ENCODE data around the gene JUND. TPM values are rescaled to one million over a fixed set of nuclear protein-coding genes. Genes with fewer than 3 reads are reported as not detected.
A peak's percentile ranks its signal among the peaks of the same experiment; 100 is the strongest.

JUND gene
- total RNA-seq, 2 experiments from 2014 or later, result 254 to 311 TPM

- H3K4me1 Mint-ChIP-seq, result peaks cover 4% of the 10 kb centered on the region
- intact Hi-C loops (cut with DNase I, micrococcal nuclease), result no loop called here
- ATAC-seq (peak; percentile 66), DNase-seq (peak; percentile 77)
- H3K27me3 Mint-ChIP-seq, result peaks cover 50% of the 10 kb centered on the region
- H3K36me3 Mint-ChIP-seq (ENCODE audit: low read depth), result no peaks in the 10 kb centered on the region
- POLR2A ChIA-PET, result no interaction called here
- no peak overlapping the region for H3K27ac Mint-ChIP-seq
- CTCF ChIA-PET, result interaction anchor here (0.7 to 1.0 kb wide), 3 partner anchors 31 to 120 kb away, joined by 3 read pairs; no protein-coding TSS in a partner anchor
- H3K4me3 Mint-ChIP-seq, result no peak overlapping the region
- peaks cover 4% of the 10 kb centered on the region for H3K9me3 Mint-ChIP-seq (ENCODE audit: low read depth)
These were observed 48.1 kb downstream of the JUND start for GRCh38 chr19:18233224-18233825.

GRCh38 chr19:18232540-18233223 lies 48.7 kb downstream of the JUND start:
- peaks cover 4% of the 10 kb centered on the region for H3K9me3 Mint-ChIP-seq (ENCODE audit: low read depth)
- intact Hi-C loops (cut with DNase I, micrococcal nuclease), result no loop called here
- ATAC-seq (peak; percentile 20), DNase-seq (peak; percentile 43)
- H3K4me3 Mint-ChIP-seq, result no peak overlapping the region
- H3K27me3 Mint-ChIP-seq, result peaks cover 55% of the 10 kb centered on the region
- H3K36me3 Mint-ChIP-seq (ENCODE audit: low read depth), result no peaks in the 10 kb centered on the region
- peaks cover 4% of the 10 kb centered on the region for H3K4me1 Mint-ChIP-seq
- POLR2A ChIA-PET, result no interaction called here
- CTCF ChIA-PET, result interaction anchor here (0.7 to 1.0 kb wide), 3 partner anchors 31 to 119 kb away, joined by 3 read pairs; no protein-coding TSS in a partner anchor
- H3K27ac Mint-ChIP-seq, result no peak overlapping the region

GRCh38 chr19:18231775-18232174 lies 49.6 kb downstream of the JUND start:
- ATAC-seq, result no peak
- Mint-ChIP-seq H3K27me3 (peaks cover 62% of the 10 kb centered on the region), H3K27ac (no peak overlapping the region), H3K4me3 (no peak overlapping the region), H3K9me3 (ENCODE audit: low read depth) (peaks cover 4% of the 10 kb centered on the region), H3K36me3 (ENCODE audit: low read depth) (no peaks in the 10 kb centered on the region), H3K4me1 (peaks cover 7% of the 10 kb centered on the region)
- DNase-seq, result no peak
- ChIA-PET POLR2A (no interaction called here), CTCF (interaction anchor here (1.0 kb wide), 1 partner anchor 39 kb away, joined by 3 read pairs; the partner anchor contains the start of gene MPV17L2)
- intact Hi-C loops (cut with DNase I, micrococcal nuclease), result no loop called here

- peak; percentile 30 for DNase-seq
- ATAC-seq, result peak; percentile 59
- Mint-ChIP-seq H3K4me3 (no peak overlapping the region), H3K9me3 (ENCODE audit: low read depth) (peaks cover 4% of the 10 kb centered on the region), H3K27ac (no peak overlapping the region), H3K27me3 (peaks cover 64% of the 10 kb centered on the region), H3K36me3 (ENCODE audit: low read depth) (no peaks in the 10 kb centered on the region), H3K4me1 (peaks cover 10% of the 10 kb centered on the region)
- ChIA-PET CTCF (interaction anchor here (0.6 to 1.0 kb wide), 4 partner anchors 12 to 207 kb away, joined by 3 to 5 read pairs (median 4); partner anchors contain the start of gene MPV17L2), POLR2A (no interaction called here)
- intact Hi-C loops (cut with DNase I, micrococcal nuclease), result no loop called here
These were observed 50.3 kb downstream of the JUND start for GRCh38 chr19:18230941-18231734.

- H3K36me3 Mint-ChIP-seq (ENCODE audit: low read depth), result no peaks in the 10 kb centered on the region
- no peak for DNase-seq
- ChIA-PET POLR2A (no interaction called here), CTCF (interaction anchor here (0.6 to 0.8 kb wide), 2 partner anchors 30 to 96 kb away, joined by 3 to 4 read pairs; no protein-coding TSS in a partner anchor)
- intact Hi-C loops (cut with DNase I, micrococcal nuclease), result no loop called here
- peaks cover 63% of the 10 kb centered on the region for H3K27me3 Mint-ChIP-seq
- ATAC-seq, result no peak
- peaks cover 13% of the 10 kb centered on the region for H3K4me1 Mint-ChIP-seq
- no peak overlapping the region for H3K27ac Mint-ChIP-seq
- H3K9me3 Mint-ChIP-seq (ENCODE audit: low read depth), result peaks cover 4% of the 10 kb centered on the region
- no peak overlapping the region for H3K4me3 Mint-ChIP-seq
These were observed 51.5 kb downstream of the JUND start for GRCh38 chr19:18229915-18230314.

Small RNA genes within 50 kb of the gene (microRNA-seq; reads per million reads assigned to microRNA genes)
- 6.7 reads per million, percentile 22 among the genes with 10 or more reads in this experiment for gene MIR3188 (ENCODE audit: borderline replicate concordance)

Other genes starting within 250 kb of the JUND start
- gene IL12RB1, start 194.7 kb downstream of the JUND start, total RNA-seq, result 10 to 100 TPM; 17.2 to 20.0 TPM
- gene MAST3, start 183.8 kb downstream of the JUND start, total RNA-seq, result 10 to 100 TPM; 17.4 to 20.1 TPM
- gene PIK3R2, start 128.5 kb downstream of the JUND start, total RNA-seq, result 10 to 100 TPM; 18.9 to 20.2 TPM
- 10 to 100 TPM; 20.4 to 29.5 TPM for gene IFI30, start 107.8 kb downstream of the JUND start, total RNA-seq
- gene MPV17L2, start 88.4 kb downstream of the JUND start, total RNA-seq, result 1 to 10 TPM; 5.7 to 6.2 TPM
- 1 to 10 TPM; 5.6 to 8.9 TPM for gene RAB3A, start 77.6 kb downstream of the JUND start, total RNA-seq
- gene PDE4C, start 55.2 kb downstream of the JUND start, total RNA-seq, result not detected
- gene IQCN, start 7.2 kb downstream of the JUND start, total RNA-seq, result under 1 TPM; 0.40 to 0.43 TPM
- gene LSM4, start 41.5 kb upstream of the JUND start, total RNA-seq, result 100 to 1,000 TPM; 269 to 370 TPM
- 10 to 100 TPM; 20.0 to 20.9 TPM for gene PGPEP1, start 59.0 kb upstream of the JUND start, total RNA-seq
- gene GDF15, start 104.5 kb upstream of the JUND start, total RNA-seq, result not detected
- gene LRRC25, start 116.0 kb upstream of the JUND start, total RNA-seq, result not detected
- gene SSBP4, start 137.8 kb upstream of the JUND start, total RNA-seq, result 10 to 100 TPM; 71.7 to 79.3 TPM
- 10 to 100 TPM; 18.8 to 23.3 TPM for gene ISYNA1, start 156.5 kb upstream of the JUND start, total RNA-seq
- 10 to 100 TPM; 20.2 to 21.4 TPM for gene ELL, start 240.4 kb upstream of the JUND start, total RNA-seq